Panc1 (cell line): ENCODE measurements around the gene SMAD5. TPM values are rescaled to one million over a fixed set of nuclear protein-coding genes. Genes with fewer than 3 reads are reported as not detected.

Experiments
- ATAC-seq: fragments of 200-7000 bp; cut with Tn5 transposase; 2 replicates; pipeline ENCODE4 v1.9.1; 2020; ENCODE audit warnings: mild to moderate bottlenecking, moderate library complexity
- BruUV-seq: library from RNA; stranded (reverse); fragments of 400-500 nt; replicated peaks from 2 replicates; lab custom pipeline; 2021; lab: Mats Ljungman, UMichigan
- CTCF ChIA-PET: fragments of 300-600 bp; sonication (Branson Sonifier 250); formaldehyde crosslinking; loops from one replicate; lab custom pipeline; 2022; ENCODE audit warnings: antibody characterized with exemption; lab: Charles Lee
- POLR2A ChIA-PET: fragments of 300-600 bp; sonication (Branson Sonifier 250); formaldehyde crosslinking; loops from one replicate; lab custom pipeline; 2022; ENCODE audit warnings: antibody characterized with exemption; lab: Charles Lee
- DNase-seq: peaks from one replicate; pipeline ENCODE4 v3.0.0-alpha.2; 2010; ENCODE audit warnings: low read depth, low spot score
- H3K27ac ChIP-seq: 2 replicates; pipeline ENCODE4 v1.5.1; 2011; ENCODE audit warnings: mild to moderate bottlenecking, low read length, inconsistent platforms
- H3K27me3 ChIP-seq: fragments of 200-500 bp; sonication (Bioruptor generic); 2 replicates; pipeline ENCODE4 v1.6.0; 2014; ENCODE audit warnings: low read length, inconsistent platforms; ENCODE audit not compliant: control insufficient read depth, insufficient read depth
- H3K36me3 ChIP-seq: fragments of 200-500 bp; sonication (Bioruptor generic); 2 replicates; pipeline ENCODE4 v1.5.1; 2014; ENCODE audit warnings: inconsistent platforms, mild to moderate bottlenecking, low read length, moderate library complexity; ENCODE audit not compliant: control insufficient read depth, insufficient read depth
- H3K4me1 ChIP-seq: 2 replicates; pipeline ENCODE4 v1.5.1; 2011; ENCODE audit warnings: inconsistent platforms, mild to moderate bottlenecking, low read length, moderate library complexity; ENCODE audit not compliant: control insufficient read depth, insufficient read depth
- H3K4me3 ChIP-seq, 2 experiments: 2 replicates each; pipeline ENCODE4 v1.5.1; 2011 to 2012; ENCODE audit warnings: low read depth in 2 of 2, low read length in 2 of 2, mild to moderate bottlenecking in 2 of 2, inconsistent platforms in 1 of 2, moderate library complexity in 1 of 2
- H3K9me3 ChIP-seq: fragments of 200-500 bp; sonication (Bioruptor generic); 2 replicates; pipeline ENCODE4 v1.5.1; 2014; ENCODE audit warnings: low read depth, mild to moderate bottlenecking, inconsistent platforms, low read length, moderate library complexity; ENCODE audit not compliant: control insufficient read depth, insufficient read depth
- POLR2AphosphoS5 ChIP-seq: IDR thresholded peaks from 2 replicates; pipeline ENCODE4 v1.6.1; 2012; ENCODE audit warnings: mild to moderate bottlenecking, low read depth, low read length, moderate library complexity
- SIN3A ChIP-seq: IDR thresholded peaks from 2 replicates; pipeline ENCODE4 v1.6.1; 2012; ENCODE audit warnings: low read depth, mild to moderate bottlenecking, low read length, moderate library complexity, borderline replicate concordance; ENCODE audit not compliant: insufficient read depth
- TCF7L2 ChIP-seq: IDR thresholded peaks from 2 replicates; pipeline ENCODE4 v1.6.1; 2011; ENCODE audit warnings: mild to moderate bottlenecking, low read depth, low read length, inconsistent platforms
- in situ Hi-C: cut with HindIII; loops from 2 replicates; pipeline ENCODE4 v1.10.0; 2016; ENCODE audit warnings: low sequenced_read_pairs, low pct_unique_long_range_greater_than_20kb
- intact Hi-C: fragments of 100-400 bp; cut with micrococcal nuclease; formaldehyde crosslinking; loops from one replicate; pipeline ENCODE4 v1.10.0; 2022; ENCODE audit not compliant: unreplicated experiment
- total RNA-seq: library from RNA; stranded (reverse); gene quantifications from one replicate; pipeline ENCODE4 v1.2.1, GENCODE V29; 2021; ENCODE audit not compliant: unreplicated experiment
- TF ChIP-seq, protein P1 (sequence below), 2 experiments: IDR thresholded peaks; 2 replicates each; pipeline ENCODE4 v1.6.1; 2011 to 2012; ENCODE audit warnings: low read depth in 2 of 2, control low read depth in 1 of 2, low read length in 1 of 2, mild to moderate bottlenecking in 1 of 2, moderate library complexity in 1 of 2; ENCODE audit not compliant: insufficient read depth in 1 of 2
- TF ChIP-seq, protein P2 (sequence below): fragments of 450-650 bp; IDR thresholded peaks from 2 replicates; pipeline ENCODE4 v1.5.1; 2017; ENCODE audit warnings: mild to moderate bottlenecking

The SMAD5 gene
- total RNA-seq, 1 experiment from 2014 or later: 61.5 TPM

- CTCF ChIA-PET: no interaction called here
- no peak for DNase-seq
- H3K4me3 ChIP-seq: no peak overlapping the region
- H3K9me3 ChIP-seq: no peaks in the 10 kb centered on the region
- in situ Hi-C loops (no loop called here), intact Hi-C loops (no loop called here)
- H3K4me1 ChIP-seq: no peaks in the 10 kb centered on the region
- TF ChIP-seq, protein P1, sequence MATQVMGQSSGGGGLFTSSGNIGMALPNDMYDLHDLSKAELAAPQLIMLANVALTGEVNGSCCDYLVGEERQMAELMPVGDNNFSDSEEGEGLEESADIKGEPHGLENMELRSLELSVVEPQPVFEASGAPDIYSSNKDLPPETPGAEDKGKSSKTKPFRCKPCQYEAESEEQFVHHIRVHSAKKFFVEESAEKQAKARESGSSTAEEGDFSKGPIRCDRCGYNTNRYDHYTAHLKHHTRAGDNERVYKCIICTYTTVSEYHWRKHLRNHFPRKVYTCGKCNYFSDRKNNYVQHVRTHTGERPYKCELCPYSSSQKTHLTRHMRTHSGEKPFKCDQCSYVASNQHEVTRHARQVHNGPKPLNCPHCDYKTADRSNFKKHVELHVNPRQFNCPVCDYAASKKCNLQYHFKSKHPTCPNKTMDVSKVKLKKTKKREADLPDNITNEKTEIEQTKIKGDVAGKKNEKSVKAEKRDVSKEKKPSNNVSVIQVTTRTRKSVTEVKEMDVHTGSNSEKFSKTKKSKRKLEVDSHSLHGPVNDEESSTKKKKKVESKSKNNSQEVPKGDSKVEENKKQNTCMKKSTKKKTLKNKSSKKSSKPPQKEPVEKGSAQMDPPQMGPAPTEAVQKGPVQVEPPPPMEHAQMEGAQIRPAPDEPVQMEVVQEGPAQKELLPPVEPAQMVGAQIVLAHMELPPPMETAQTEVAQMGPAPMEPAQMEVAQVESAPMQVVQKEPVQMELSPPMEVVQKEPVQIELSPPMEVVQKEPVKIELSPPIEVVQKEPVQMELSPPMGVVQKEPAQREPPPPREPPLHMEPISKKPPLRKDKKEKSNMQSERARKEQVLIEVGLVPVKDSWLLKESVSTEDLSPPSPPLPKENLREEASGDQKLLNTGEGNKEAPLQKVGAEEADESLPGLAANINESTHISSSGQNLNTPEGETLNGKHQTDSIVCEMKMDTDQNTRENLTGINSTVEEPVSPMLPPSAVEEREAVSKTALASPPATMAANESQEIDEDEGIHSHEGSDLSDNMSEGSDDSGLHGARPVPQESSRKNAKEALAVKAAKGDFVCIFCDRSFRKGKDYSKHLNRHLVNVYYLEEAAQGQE (IDR thresholded peaks at IDR 0.05; ENCODE audit: insufficient read depth in 1 of 2, low read depth in 2 of 2, low read length in 1 of 2): no peak
- TF ChIP-seq POLR2AphosphoS5 (no peak), SIN3A (no peak), TCF7L2 (no peak)
- TF ChIP-seq, protein P2, sequence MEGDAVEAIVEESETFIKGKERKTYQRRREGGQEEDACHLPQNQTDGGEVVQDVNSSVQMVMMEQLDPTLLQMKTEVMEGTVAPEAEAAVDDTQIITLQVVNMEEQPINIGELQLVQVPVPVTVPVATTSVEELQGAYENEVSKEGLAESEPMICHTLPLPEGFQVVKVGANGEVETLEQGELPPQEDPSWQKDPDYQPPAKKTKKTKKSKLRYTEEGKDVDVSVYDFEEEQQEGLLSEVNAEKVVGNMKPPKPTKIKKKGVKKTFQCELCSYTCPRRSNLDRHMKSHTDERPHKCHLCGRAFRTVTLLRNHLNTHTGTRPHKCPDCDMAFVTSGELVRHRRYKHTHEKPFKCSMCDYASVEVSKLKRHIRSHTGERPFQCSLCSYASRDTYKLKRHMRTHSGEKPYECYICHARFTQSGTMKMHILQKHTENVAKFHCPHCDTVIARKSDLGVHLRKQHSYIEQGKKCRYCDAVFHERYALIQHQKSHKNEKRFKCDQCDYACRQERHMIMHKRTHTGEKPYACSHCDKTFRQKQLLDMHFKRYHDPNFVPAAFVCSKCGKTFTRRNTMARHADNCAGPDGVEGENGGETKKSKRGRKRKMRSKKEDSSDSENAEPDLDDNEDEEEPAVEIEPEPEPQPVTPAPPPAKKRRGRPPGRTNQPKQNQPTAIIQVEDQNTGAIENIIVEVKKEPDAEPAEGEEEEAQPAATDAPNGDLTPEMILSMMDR: no peak
- ATAC-seq: no peak
- H3K27ac ChIP-seq: no peak overlapping the region
- H3K36me3 ChIP-seq: no peaks in the 10 kb centered on the region
- H3K27me3 ChIP-seq: no peaks in the 10 kb centered on the region
- POLR2A ChIA-PET: no interaction called here
- no TSS peak for BruUV-seq
Observed at GRCh38 chr5:136115183-136115865, 17.3 kb upstream of the SMAD5 start.

- CTCF ChIA-PET: no interaction called here
Observed at GRCh38 chr5:136120529-136120928, 12.1 kb upstream of the SMAD5 start.

More at GRCh38 chr5:136120529-136120928, 12.1 kb upstream of the SMAD5 start:
- Histone ChIP-seq H3K4me3 (no peak overlapping the region), H3K27me3 (no peaks in the 10 kb centered on the region), H3K27ac (no peak overlapping the region), H3K4me1 (peaks cover 11% of the 10 kb centered on the region; the same call in 1 of the 2 replicates), H3K9me3 (no peaks in the 10 kb centered on the region), H3K36me3 (no peaks in the 10 kb centered on the region)
- in situ Hi-C loops (no loop called here), intact Hi-C loops (no loop called here)
- POLR2A ChIA-PET: no interaction called here
- no TSS peak for BruUV-seq
- TF ChIP-seq SIN3A (no peak), TCF7L2 (no peak), POLR2AphosphoS5 (no peak)
- TF ChIP-seq, protein P1 (IDR thresholded peaks at IDR 0.05; ENCODE audit: insufficient read depth in 1 of 2, low read depth in 2 of 2, low read length in 1 of 2): no peak
- TF ChIP-seq, protein P2: no peak
- no peak for DNase-seq
- no peak for ATAC-seq
